ENCODE measurements around the gene EGFR. TPM values are rescaled to one million over a fixed set of nuclear protein-coding genes. Genes with fewer than 3 reads are reported as not detected.
"Not testable (repeated sequence)": the region's sequence is repeated elsewhere in the genome, so short reads cannot be mapped to it uniquely, and the experiment has no call there.

EGFR gene
- polyA plus RNA-seq, 1 experiment = 62.6 TPM

- CTCF ChIA-PET = interaction anchor here (1.3 to 1.4 kb wide), 2 partner anchors 220 to 261 kb away, joined by 3 to 4 read pairs; no protein-coding TSS in a partner anchor
- DNase-seq (ENCODE audit: low read depth, low spot score) = no peak
- Histone ChIP-seq H3K27ac (ENCODE audit: low read depth, low read length) (no peak overlapping the region), H3K27me3 (ENCODE audit: control insufficient read depth, insufficient read depth, low read length) (no peaks in the 10 kb centered on the region), H3K9me3 (ENCODE audit: control insufficient read depth, insufficient read depth, low read length) (no peaks in the 10 kb centered on the region), H3K4me3 (ENCODE audit: low read depth, low read length) (no peak overlapping the region)
- POLR2A ChIA-PET = no interaction called here
- TF ChIP-seq CTCF (IDR thresholded peaks at IDR 0.05; ENCODE audit: low read depth, low read length) = no peak
Measured at GRCh38 chr7:55034776-55035175, 16.0 kb downstream of the EGFR start.

- H3K9me3 ChIP-seq (ENCODE audit: control insufficient read depth, insufficient read depth, low read length); DNase-seq (ENCODE audit: low read depth, low spot score); H3K27me3 ChIP-seq (ENCODE audit: control insufficient read depth, insufficient read depth, low read length); H3K4me3 ChIP-seq (ENCODE audit: low read depth, low read length); H3K27ac ChIP-seq (ENCODE audit: low read depth, low read length); POLR2A ChIA-PET: not testable (repeated sequence)
- CTCF ChIA-PET = interaction anchor here (1.3 to 2.2 kb wide), 2 partner anchors 219 to 262 kb away, joined by 3 to 10 read pairs; no protein-coding TSS in a partner anchor
Measured at GRCh38 chr7:55035410-55035809, 16.6 kb downstream of the EGFR start.

GRCh38 chr7:55036950-55037736 is 18.3 kb downstream of the EGFR start:
- H3K4me3 ChIP-seq (ENCODE audit: low read depth, low read length) = no peak overlapping the region
- no peak for TF ChIP-seq CTCF (IDR thresholded peaks at IDR 0.05; ENCODE audit: low read depth, low read length)
- ChIA-PET CTCF (interaction anchor here (0.7 to 2.2 kb wide), 3 partner anchors 218 to 263 kb away, joined by 3 to 10 read pairs (median 8); no protein-coding TSS in a partner anchor), POLR2A (interaction anchor here (0.9 kb wide), 1 partner anchor 28 kb away, joined by 4 read pairs; no protein-coding TSS in a partner anchor)
- no peak for DNase-seq (ENCODE audit: low read depth, low spot score)
- no peaks in the 10 kb centered on the region for H3K27me3 ChIP-seq (ENCODE audit: control insufficient read depth, insufficient read depth, low read length)
- no peaks in the 10 kb centered on the region for H3K9me3 ChIP-seq (ENCODE audit: control insufficient read depth, insufficient read depth, low read length)
- no peak overlapping the region for H3K27ac ChIP-seq (ENCODE audit: low read depth, low read length)

GRCh38 chr7:55043691-55044370 is 25.0 kb downstream of the EGFR start:
- POLR2A ChIA-PET = interaction anchor here (1.8 kb wide), 1 partner anchor 43 kb away, joined by 7 read pairs; no protein-coding TSS in a partner anchor
- H3K9me3 ChIP-seq (ENCODE audit: control insufficient read depth, insufficient read depth, low read length) = no peaks in the 10 kb centered on the region

More at GRCh38 chr7:55043691-55044370, 25.0 kb downstream of the EGFR start:
- no peaks in the 10 kb centered on the region for H3K27me3 ChIP-seq (ENCODE audit: control insufficient read depth, insufficient read depth, low read length)
- DNase-seq (ENCODE audit: low read depth, low spot score) = no peak
- CTCF ChIA-PET = interaction anchor here (1.1 to 2.5 kb wide), 2 partner anchors 211 to 371 kb away, joined by 3 to 13 read pairs; no protein-coding TSS in a partner anchor
- no peak overlapping the region for H3K27ac ChIP-seq (ENCODE audit: low read depth, low read length)
- H3K4me3 ChIP-seq (ENCODE audit: low read depth, low read length) = no peak overlapping the region
- no peak for TF ChIP-seq CTCF (IDR thresholded peaks at IDR 0.05; ENCODE audit: low read depth, low read length)
